ENCODE data around the gene SGCG. TPM values are rescaled to one million over a fixed set of nuclear protein-coding genes. Genes with fewer than 3 reads are reported as not detected.

SGCG gene
- total RNA-seq, 1 experiment from 2014 or later = not detected

DNA sequence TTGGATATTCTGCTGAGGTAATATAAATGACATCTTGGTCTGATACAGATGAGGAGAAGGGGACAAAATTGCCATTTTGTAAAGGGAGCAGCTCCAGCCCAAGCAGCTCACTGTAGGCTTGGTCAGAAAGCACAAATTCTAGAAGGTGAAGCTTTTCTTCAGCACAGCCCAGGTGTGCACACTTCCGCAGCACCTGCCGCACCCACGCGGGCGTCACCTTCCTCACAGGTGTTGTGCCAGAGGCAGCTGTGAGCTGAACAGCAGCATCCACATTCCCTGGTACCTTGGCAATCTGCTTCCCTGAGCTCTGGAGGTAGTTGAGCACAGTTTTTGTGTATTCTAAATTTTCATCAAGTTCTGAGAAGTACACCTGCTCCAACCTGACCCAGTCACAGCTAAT lies 173.7 kb downstream of the SGCG start:
- no peaks in the 10 kb centered on the region for H3K27me3 ChIP-seq (ENCODE audit: insufficient read depth, low read depth)
- H3K79me2 ChIP-seq (ENCODE audit: low read depth) = no peaks in the 10 kb centered on the region
- H3K4me3 ChIP-seq = no peak overlapping the region
- H3K9me3 ChIP-seq (ENCODE audit: insufficient read depth, low read depth) = no peaks in the 10 kb centered on the region
- no peaks in the 10 kb centered on the region for H3K9me2 ChIP-seq (ENCODE audit: insufficient read depth)
- no TSS peak for BruUV-seq (replicated peaks)
- no peak overlapping the region for H2AFZ ChIP-seq
- no peaks in the 10 kb centered on the region for H3K36me3 ChIP-seq (ENCODE audit: low read depth)
- ChIA-PET POLR2A (ENCODE audit: unreplicated experiment) (no interaction called here), CTCF (no interaction called here)
- TF ChIP-seq, protein P1, sequence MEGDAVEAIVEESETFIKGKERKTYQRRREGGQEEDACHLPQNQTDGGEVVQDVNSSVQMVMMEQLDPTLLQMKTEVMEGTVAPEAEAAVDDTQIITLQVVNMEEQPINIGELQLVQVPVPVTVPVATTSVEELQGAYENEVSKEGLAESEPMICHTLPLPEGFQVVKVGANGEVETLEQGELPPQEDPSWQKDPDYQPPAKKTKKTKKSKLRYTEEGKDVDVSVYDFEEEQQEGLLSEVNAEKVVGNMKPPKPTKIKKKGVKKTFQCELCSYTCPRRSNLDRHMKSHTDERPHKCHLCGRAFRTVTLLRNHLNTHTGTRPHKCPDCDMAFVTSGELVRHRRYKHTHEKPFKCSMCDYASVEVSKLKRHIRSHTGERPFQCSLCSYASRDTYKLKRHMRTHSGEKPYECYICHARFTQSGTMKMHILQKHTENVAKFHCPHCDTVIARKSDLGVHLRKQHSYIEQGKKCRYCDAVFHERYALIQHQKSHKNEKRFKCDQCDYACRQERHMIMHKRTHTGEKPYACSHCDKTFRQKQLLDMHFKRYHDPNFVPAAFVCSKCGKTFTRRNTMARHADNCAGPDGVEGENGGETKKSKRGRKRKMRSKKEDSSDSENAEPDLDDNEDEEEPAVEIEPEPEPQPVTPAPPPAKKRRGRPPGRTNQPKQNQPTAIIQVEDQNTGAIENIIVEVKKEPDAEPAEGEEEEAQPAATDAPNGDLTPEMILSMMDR (conservative IDR thresholded peaks at IDR 0.05) = no peak
- no peak for TF ChIP-seq EZH2 (IDR thresholded peaks at IDR 0.05; ENCODE audit: low read depth)
- no peaks in the 10 kb centered on the region for H3K4me1 ChIP-seq (replicated peaks; ENCODE audit: insufficient read depth)
- H3K27ac ChIP-seq = no peak overlapping the region
- no peak overlapping the region for H3K4me2 ChIP-seq
- H4K20me1 ChIP-seq (ENCODE audit: insufficient read depth) = no peaks in the 10 kb centered on the region
- DNase-seq = no peak
- intact Hi-C loops (cut with micrococcal nuclease; ENCODE audit: unreplicated experiment) = no loop called here
- no peaks in the 10 kb centered on the region for H3F3A ChIP-seq (ENCODE audit: insufficient read depth, low read depth)

DNA sequence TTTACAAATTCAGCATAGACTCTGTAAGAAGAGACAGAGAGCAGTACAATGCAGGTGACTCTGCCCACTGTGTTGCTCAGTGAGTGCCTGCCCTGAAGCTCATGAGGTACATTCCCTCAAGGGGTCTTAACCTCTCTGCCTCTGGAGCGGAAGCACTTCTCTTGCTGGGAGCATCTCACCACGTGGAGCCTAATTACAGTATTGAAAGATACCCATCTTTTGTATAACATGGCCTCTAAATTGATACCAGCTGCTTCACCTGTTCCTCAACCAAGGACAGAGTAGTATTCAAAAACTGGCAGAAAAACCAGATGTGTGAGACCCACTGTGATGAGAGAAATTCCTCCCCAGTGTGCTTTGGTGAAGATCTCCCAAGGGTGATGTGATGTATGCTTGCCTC lies 175.6 kb downstream of the SGCG start:
- DNase-seq = no peak
- BruUV-seq (replicated peaks) = no TSS peak
- H3K9me3 ChIP-seq (ENCODE audit: insufficient read depth, low read depth) = no peaks in the 10 kb centered on the region
- H3K4me1 ChIP-seq (replicated peaks; ENCODE audit: insufficient read depth) = no peaks in the 10 kb centered on the region
- H3K79me2 ChIP-seq (ENCODE audit: low read depth) = no peaks in the 10 kb centered on the region
- no peak overlapping the region for H2AFZ ChIP-seq
- ChIA-PET CTCF (no interaction called here), POLR2A (ENCODE audit: unreplicated experiment) (no interaction called here)
- H3K27me3 ChIP-seq (ENCODE audit: insufficient read depth, low read depth) = no peaks in the 10 kb centered on the region
- no peaks in the 10 kb centered on the region for H4K20me1 ChIP-seq (ENCODE audit: insufficient read depth)
- TF ChIP-seq, protein P1 (conservative IDR thresholded peaks at IDR 0.05) = no peak
- no peak for TF ChIP-seq EZH2 (IDR thresholded peaks at IDR 0.05; ENCODE audit: low read depth)
- H3K4me2 ChIP-seq = no peak overlapping the region
- H3K9me2 ChIP-seq (ENCODE audit: insufficient read depth) = no peaks in the 10 kb centered on the region
- H3K36me3 ChIP-seq (ENCODE audit: low read depth) = no peaks in the 10 kb centered on the region
- no peaks in the 10 kb centered on the region for H3F3A ChIP-seq (ENCODE audit: insufficient read depth, low read depth)
- H3K27ac ChIP-seq = no peak overlapping the region
- no peak overlapping the region for H3K4me3 ChIP-seq
- intact Hi-C loops (cut with micrococcal nuclease; ENCODE audit: unreplicated experiment) = no loop called here

GRCh38 chr13:23357349-23357748 lies 176.6 kb downstream of the SGCG start:
- CTCF ChIA-PET = no interaction called here
- Histone ChIP-seq H3K79me2 (ENCODE audit: low read depth) (no peaks in the 10 kb centered on the region), H3K27me3 (ENCODE audit: insufficient read depth, low read depth) (no peaks in the 10 kb centered on the region), H3K9me3 (ENCODE audit: insufficient read depth, low read depth) (no peaks in the 10 kb centered on the region), H3F3A (ENCODE audit: insufficient read depth, low read depth) (no peaks in the 10 kb centered on the region), H3K4me1 (replicated peaks; ENCODE audit: insufficient read depth) (no peaks in the 10 kb centered on the region), H4K20me1 (ENCODE audit: insufficient read depth) (no peaks in the 10 kb centered on the region), H2AFZ (no peak overlapping the region), H3K4me2 (no peak overlapping the region), H3K9me2 (ENCODE audit: insufficient read depth) (no peaks in the 10 kb centered on the region), H3K4me3 (no peak overlapping the region), H3K36me3 (ENCODE audit: low read depth) (no peaks in the 10 kb centered on the region), H3K27ac (no peak overlapping the region)
- no TSS peak for BruUV-seq (replicated peaks)
- intact Hi-C loops (cut with micrococcal nuclease; ENCODE audit: unreplicated experiment) = no loop called here
- TF ChIP-seq, protein P1 (conservative IDR thresholded peaks at IDR 0.05) = no peak
- TF ChIP-seq EZH2 (IDR thresholded peaks at IDR 0.05; ENCODE audit: low read depth) = no peak
- POLR2A ChIA-PET (ENCODE audit: unreplicated experiment) = no interaction called here
- no peak for DNase-seq

Data from PC-9 (cell line).